Measurements from ENCODE around the gene CKAP5.
A peak's percentile ranks its signal among the peaks of the same experiment; 100 is the strongest.

The CKAP5 gene

DNA sequence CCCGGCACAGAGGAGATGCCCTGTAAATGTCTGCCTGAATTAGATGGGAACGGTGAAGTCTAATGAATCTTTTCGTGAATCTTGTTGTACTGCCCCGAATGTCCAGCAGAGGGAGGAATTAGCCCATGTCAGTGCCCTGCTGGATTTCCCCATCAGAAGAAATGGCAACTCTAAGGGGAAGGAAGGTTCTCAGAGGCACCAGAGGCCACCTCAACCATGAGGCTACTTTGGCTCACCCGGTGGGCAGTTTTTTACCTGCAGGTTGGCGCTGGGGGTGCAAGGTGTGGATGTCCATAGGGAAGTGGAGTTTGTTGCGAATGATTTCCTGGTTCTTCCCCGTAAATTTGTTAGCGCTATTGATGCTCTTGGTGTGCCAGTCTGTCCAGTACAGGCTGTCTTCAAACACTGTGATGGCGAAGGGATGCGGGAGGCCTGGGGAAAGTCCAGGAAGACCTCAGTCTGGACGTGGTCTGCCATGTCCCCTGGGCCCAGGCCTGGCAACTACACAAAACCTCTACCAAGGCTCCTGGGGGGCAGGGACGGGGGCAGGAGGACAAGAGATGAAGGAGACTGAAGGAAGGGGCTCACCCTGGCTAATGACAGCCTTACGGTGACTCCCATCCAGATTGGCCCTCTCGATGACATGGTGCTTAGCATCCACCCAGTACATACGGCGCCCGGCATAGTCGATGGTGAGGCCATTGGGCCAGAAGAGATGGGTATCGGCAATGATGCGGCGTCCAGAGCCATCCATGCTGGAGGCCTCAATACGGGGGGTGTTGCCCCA lies 43.8 kb upstream of the CKAP5 start:
- peak; percentile 66 for DNase-seq (ENCODE audit: low read depth)
- no peak overlapping the region for H3K4me3 ChIP-seq (ENCODE audit: low read length)
- TF ChIP-seq, protein P1, sequence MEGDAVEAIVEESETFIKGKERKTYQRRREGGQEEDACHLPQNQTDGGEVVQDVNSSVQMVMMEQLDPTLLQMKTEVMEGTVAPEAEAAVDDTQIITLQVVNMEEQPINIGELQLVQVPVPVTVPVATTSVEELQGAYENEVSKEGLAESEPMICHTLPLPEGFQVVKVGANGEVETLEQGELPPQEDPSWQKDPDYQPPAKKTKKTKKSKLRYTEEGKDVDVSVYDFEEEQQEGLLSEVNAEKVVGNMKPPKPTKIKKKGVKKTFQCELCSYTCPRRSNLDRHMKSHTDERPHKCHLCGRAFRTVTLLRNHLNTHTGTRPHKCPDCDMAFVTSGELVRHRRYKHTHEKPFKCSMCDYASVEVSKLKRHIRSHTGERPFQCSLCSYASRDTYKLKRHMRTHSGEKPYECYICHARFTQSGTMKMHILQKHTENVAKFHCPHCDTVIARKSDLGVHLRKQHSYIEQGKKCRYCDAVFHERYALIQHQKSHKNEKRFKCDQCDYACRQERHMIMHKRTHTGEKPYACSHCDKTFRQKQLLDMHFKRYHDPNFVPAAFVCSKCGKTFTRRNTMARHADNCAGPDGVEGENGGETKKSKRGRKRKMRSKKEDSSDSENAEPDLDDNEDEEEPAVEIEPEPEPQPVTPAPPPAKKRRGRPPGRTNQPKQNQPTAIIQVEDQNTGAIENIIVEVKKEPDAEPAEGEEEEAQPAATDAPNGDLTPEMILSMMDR (conservative IDR thresholded peaks at IDR 0.05; ENCODE audit: low read length) = peak; percentile 93

DNA sequence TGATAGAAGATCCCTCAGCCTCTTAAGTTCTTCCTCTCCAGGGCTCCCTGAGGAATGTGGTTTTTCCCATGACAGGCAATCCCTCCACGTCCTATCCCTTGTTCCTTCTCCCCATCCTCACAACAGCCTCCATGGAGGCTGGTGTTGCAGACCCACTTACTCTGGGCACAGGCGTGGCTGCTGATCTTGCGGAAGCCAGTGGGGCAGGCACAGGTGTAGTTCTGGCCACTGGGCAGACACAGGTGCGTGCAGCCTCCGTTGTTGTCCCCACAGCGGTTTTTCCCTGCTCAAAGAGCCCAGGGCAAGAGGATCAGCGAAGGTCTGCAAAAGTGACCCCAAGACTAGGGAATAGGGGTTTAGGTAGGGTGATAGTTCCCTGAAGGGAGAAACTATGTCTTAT lies 43.2 kb upstream of the CKAP5 start:
- no peak overlapping the region for H3K4me3 ChIP-seq (ENCODE audit: low read length)
- DNase-seq (ENCODE audit: low read depth) = no peak
- TF ChIP-seq, protein P1 (conservative IDR thresholded peaks at IDR 0.05; ENCODE audit: low read length) = no peak

DNA sequence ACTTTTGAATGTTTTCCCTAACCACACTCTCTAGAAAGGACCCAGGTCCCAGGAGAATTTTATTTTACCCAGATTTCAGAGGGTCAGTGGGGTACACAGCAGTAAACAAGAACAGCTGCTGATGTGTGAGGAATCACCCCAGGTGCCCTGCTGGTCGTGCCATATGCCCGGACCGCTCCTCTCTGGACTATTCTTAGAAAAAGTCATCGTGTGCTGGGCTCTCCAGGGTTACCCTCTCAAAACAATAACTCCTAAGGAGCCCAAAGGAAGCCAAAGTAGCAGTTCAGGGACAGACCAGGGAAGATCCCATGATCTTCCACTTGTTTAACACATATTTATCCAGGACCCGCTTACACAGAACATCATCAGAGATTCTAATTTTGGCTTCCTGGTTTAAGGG lies 42.6 kb upstream of the CKAP5 start:
- TF ChIP-seq, protein P1 (conservative IDR thresholded peaks at IDR 0.05; ENCODE audit: low read length) = no peak
- no peak for DNase-seq (ENCODE audit: low read depth)
- H3K4me3 ChIP-seq (ENCODE audit: low read length) = no peak overlapping the region

DNA sequence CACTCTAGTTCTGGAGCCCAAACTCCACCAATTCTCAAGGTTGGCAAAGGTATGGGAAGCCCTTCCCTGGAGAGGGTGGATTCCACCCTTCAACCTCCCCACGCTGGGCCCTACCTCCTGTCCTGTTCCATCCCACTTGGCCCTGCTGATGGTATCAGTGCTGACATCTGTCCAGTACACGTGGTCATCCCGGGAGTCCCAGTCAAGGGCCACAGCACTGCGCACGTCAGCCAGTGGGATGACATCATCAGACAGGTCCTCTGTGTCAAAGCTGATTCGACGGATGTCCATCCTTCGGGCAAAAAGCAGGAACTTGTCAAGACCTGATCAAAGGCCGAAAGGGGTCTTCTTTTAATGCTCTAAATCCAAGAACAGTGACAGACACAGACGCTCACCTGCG lies 40.1 kb upstream of the CKAP5 start:
- DNase-seq (ENCODE audit: low read depth) = no peak
- no peak overlapping the region for H3K4me3 ChIP-seq (ENCODE audit: low read length)
- TF ChIP-seq, protein P1 (conservative IDR thresholded peaks at IDR 0.05; ENCODE audit: low read length) = no peak

DNA sequence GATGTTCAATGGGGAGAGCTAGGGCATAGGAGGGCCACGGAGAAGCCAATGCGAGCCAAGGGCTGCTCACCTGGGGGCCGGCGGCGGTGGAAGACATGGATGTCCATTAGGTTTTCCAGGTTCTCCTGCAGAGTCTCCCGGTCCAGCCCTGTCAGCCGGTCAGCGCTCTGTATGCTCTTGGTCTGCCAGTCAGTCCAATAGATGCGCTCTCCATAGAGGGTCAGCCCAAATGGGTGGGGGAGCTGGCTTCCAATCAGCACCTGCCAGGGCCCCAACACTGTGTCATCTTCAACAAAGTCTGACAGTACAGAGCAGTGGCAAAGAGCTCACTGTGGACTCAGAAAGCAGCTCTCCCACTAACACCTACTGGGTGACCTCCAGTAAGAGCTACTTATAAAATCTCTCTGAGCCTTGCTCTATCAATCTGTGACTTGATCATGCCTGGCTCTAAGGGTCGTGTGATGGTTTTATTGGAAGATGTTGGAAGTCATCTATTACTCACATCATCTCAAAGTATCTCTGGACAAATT lies 33.0 kb upstream of the CKAP5 start:
- TF ChIP-seq, protein P1 (conservative IDR thresholded peaks at IDR 0.05; ENCODE audit: low read length) = no peak
- no peak overlapping the region for H3K4me3 ChIP-seq (ENCODE audit: low read length)
- no peak for DNase-seq (ENCODE audit: low read depth)

DNA sequence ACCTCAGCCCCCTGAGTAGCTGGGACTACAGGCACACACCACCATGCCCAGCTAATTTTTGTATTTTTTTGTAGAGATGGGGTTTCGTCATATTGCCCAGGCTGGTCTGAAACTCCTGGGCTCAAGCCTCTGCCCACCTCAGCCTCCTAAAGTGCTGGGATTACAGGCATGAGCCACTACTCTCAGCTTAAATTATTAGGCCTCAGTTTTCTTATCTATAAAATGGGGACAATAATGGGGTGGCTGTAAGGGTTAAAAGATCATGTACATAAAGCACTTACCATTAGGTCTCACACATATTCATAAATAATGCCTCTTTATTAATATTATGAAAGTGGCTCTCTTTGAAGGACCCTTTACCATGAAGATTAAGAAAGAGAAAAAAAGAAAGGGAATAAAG lies 31.5 kb upstream of the CKAP5 start:
- no peak overlapping the region for H3K4me3 ChIP-seq (ENCODE audit: low read length)
- TF ChIP-seq, protein P1 (conservative IDR thresholded peaks at IDR 0.05; ENCODE audit: low read length) = no peak
- DNase-seq (ENCODE audit: low read depth) = no peak

DNA sequence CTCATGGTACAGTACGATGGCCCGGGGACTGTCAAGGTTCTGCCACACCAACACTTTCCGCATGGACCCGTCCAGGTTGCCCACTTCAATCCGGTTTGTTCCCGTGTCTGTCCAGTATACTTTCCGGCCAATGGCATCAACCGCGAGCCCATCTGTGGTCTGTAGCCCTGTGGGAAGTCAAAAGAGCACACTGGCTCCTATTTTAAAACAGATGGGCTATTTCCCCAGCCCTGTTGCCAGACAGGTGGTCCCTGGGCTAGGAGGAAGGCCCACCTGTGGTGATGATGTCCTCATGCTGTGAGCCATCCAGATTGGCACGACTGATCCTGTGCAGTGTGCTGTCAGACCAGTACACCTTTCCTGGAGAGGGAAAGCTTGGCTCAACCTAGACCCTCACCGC lies 30.4 kb upstream of the CKAP5 start:
- no peak for DNase-seq (ENCODE audit: low read depth)
- H3K4me3 ChIP-seq (ENCODE audit: low read length) = no peak overlapping the region
- TF ChIP-seq, protein P1 (conservative IDR thresholded peaks at IDR 0.05; ENCODE audit: low read length) = no peak
